Activated T-helper 9 cell treated with anti-CD3 and anti-CD28 coated beads, Interleukin-2, amount 50 U/mL, for 16 hours (primary cell): ENCODE data around the gene AFAP1L2.

Experiments used
- DNase-seq: peaks from one replicate; pipeline ENCODE4 v3.0.0-alpha.2; 2020; ENCODE audit warnings: low read depth

The AFAP1L2 gene, protein sequence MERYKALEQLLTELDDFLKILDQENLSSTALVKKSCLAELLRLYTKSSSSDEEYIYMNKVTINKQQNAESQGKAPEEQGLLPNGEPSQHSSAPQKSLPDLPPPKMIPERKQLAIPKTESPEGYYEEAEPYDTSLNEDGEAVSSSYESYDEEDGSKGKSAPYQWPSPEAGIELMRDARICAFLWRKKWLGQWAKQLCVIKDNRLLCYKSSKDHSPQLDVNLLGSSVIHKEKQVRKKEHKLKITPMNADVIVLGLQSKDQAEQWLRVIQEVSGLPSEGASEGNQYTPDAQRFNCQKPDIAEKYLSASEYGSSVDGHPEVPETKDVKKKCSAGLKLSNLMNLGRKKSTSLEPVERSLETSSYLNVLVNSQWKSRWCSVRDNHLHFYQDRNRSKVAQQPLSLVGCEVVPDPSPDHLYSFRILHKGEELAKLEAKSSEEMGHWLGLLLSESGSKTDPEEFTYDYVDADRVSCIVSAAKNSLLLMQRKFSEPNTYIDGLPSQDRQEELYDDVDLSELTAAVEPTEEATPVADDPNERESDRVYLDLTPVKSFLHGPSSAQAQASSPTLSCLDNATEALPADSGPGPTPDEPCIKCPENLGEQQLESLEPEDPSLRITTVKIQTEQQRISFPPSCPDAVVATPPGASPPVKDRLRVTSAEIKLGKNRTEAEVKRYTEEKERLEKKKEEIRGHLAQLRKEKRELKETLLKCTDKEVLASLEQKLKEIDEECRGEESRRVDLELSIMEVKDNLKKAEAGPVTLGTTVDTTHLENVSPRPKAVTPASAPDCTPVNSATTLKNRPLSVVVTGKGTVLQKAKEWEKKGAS

DNA sequence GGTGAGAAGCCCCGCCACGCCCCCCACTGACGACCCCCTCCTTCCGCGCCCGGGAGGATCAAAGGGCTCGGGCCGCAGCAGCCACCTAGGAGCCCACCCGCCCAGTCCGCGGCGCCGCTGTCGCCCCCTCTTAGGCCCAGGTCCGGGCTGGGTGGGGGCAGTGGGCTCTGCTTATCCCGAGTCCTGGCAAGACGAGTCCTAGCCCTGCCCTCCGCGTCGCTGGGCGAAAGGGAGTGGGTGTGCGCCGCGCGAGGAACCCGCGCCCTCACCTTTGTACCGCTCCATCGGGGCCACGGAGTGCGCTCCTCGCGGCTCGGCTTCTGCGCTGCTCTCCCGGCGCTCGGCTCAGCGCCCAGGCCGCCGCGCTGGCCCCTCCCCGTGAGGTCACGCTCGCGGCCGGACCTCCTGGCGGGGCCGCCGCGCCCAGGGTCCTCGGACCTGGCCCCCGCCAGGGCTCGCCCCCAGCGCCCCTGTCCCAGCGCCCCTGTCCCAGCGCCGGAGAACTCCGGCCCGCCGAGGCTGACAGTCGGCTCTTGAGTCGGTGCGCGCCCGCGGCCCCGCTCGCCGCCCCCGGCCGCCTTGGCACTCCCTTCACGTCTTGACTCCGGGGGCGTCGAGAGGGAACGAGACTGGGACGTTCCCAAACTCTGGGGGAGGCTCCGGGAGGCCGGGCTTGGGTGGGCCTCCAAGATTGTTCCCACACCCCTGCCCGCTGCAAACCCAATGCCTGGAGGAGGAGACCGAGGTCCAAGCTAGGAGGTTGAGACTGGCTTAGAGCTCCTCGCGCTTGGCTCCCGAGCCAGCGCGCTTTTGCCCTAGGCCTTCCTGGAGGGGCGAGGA, at the start of gene AFAP1L2:
Gene AFAP1L2, minus strand, starts transcription at position 332 of the 840 bp plus-strand sequence. Its CDS starts 47 bp downstream, at position 285.
- no peak for DNase-seq

GRCh38 chr10:114453576-114453975, 49.3 kb upstream of the AFAP1L2 start:
- DNase-seq, result no peak

GRCh38 chr10:114448897-114449296, 44.6 kb upstream of the AFAP1L2 start:
- DNase-seq, result no peak

DNA sequence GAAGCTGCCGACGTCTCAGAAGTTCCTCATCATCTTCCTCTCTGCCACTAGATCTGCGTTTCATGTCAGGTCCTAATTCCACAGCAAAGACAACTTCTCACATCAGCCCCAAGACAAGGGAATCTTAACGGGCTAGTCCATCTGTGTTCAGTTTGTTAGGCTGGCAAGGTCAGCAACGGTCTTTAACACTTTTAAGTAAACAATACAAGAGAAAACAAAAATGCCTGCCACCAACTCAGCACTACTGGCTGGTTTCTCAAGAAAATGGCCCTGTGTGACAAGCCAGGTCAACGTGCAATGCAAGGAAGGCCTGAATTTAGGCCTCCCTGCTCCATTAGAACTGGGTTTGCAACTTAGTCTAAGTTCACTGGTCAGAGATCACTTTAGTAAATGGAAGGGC, 41.0 kb upstream of the AFAP1L2 start:
- DNase-seq, result no peak

- DNase-seq, result no peak
Measured at GRCh38 chr10:114444819-114445218, 40.5 kb upstream of the AFAP1L2 start.

DNA sequence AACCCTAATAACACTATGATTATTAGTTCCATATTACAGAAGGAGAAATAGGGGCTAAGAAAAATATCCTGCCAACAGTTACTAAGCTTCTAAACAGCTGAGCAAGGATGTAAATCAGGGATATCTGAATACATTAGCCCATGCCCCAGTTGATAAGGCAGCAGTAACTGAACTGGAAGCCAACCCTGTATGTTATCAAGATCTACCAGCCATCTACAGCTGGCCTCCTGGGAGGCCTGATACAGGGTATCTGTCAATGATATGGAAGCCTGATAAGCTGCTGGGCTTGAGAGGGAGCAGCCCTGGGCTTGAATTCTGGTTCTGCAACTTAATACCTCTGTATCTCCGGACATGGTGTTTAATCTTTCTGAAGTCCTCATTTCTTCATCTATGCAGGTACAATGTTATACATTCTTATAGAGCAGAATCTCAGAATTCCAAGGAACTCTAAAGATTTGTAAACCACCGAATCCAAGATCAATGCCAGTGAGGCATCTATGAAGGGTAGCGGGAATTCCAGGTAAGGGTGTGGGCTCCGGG, 37.9 kb upstream of the AFAP1L2 start:
- DNase-seq, result no peak

GRCh38 chr10:114441107-114441506, 36.8 kb upstream of the AFAP1L2 start:
- DNase-seq, result no peak

DNA sequence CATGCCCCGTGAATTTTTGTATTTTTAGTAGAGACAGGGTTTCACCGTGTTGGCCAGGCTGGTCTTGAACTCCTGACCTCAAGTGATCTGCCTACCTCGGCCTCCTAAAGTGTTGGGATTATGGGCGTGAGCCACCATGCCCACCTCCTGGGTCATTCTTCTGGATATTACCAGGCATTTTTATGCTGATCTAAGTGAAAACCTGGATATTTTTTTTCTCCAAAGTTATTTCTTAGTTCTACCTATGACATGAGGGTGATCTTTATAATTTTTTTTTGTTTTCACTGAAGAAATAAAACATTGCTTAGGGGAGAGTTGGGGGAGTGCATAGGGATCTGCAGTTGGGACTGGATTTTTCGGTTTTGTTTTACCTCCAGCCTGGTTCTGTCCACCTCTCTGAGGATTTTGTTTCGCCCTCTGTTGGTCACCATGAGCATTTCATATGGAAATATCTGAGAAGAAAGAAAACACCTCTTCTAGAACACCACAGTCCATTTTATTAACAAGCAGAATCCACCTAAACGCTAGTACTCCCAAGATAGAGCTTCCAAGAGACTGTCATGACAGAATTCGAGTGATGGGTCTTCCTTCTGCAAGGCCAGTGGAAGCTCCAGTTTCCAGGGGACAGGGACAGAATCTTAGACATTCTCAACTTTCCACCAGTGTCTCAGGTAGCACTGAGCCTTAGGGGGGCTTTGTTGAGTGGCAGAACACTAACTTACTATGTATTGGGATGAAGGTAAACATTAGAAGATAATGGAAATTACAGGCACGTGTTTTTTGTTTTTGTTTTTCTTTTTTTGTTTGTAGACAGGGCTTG, 33.4 kb upstream of the AFAP1L2 start:
- DNase-seq, result no peak

DNA sequence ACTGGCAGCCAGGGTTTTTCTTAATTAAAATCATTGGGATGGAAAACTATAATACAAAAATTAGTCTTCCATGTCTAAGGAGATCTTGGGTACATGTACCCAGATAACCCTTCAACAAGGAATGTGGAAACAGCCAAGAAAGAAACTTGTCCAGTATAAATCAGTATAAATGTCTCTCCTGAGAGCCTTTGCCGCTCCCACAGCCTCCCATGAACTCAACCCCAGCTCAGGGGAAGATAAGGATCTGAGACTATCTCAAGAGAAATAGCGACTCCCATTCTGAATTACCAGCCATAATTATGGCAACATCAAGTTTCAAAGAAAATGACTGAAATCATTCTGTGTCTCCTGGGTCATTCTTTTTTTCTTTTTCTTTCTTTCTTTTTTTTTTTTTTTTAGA, 32.6 kb upstream of the AFAP1L2 start:
- no peak for DNase-seq

- no peak for DNase-seq
Measured at GRCh38 chr10:114432566-114433093, 28.3 kb upstream of the AFAP1L2 start.

GRCh38 chr10:114431414-114432135, 27.3 kb upstream of the AFAP1L2 start:
- DNase-seq, result no peak

- DNase-seq, result no peak
Measured at GRCh38 chr10:114430688-114431413, 26.5 kb upstream of the AFAP1L2 start.

DNA sequence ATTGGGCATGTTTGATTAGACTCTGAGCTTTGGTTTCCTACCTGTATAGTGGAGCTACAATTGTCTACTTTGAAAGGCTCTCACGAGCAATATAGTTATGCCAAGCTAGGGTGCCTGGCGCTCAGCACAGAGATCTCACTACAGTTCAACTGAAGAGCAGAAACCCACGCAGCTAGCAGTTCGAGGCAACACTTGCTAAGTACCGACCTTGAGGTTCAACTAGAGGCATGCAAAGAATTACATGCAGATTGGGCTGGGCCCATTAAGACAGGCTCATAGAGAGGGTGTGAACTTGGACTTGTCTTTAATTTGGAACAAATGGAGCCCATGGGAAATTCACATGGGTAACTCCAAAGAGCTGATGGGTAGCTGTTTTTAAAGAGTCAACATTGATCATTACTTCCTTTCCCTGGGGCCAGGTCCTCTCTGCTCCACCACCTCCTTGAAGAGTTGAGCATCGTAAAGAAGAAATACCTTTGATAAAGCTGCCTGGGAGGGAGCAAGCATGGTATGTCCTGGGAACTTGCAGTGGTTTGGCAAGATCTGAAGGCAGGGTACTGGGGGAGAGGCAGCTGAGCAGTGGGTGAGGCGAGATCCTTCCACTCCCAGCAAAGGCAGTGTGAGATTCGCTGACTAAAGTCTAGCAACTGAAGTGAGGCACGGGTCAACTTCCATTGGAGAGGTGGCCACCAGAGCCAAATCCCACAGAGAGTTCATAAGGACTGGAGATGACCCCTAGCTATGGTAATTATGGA, 25.5 kb upstream of the AFAP1L2 start:
- no peak for DNase-seq

GRCh38 chr10:114427124-114427852, 23.0 kb upstream of the AFAP1L2 start:
- DNase-seq, result no peak

DNA sequence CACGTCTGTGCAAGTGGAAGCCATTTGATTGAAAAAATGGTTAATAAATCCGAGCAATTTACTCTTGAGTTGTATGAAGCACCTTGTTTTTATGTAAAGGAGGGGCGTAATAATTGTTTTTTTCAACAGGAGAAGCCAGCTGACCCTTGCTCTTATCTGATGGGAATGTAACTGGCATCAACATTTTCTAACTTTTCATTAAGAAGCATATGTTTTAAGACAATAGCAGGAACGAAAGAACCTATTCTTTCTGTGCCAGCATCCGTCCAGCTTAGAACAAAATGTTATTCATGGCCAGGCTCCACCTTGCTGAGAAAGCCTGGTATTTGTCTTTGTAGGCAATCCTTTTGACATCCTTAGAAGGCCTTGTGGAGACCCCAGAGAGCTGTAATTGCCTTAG, 22.2 kb upstream of the AFAP1L2 start:
- no peak for DNase-seq

DNA sequence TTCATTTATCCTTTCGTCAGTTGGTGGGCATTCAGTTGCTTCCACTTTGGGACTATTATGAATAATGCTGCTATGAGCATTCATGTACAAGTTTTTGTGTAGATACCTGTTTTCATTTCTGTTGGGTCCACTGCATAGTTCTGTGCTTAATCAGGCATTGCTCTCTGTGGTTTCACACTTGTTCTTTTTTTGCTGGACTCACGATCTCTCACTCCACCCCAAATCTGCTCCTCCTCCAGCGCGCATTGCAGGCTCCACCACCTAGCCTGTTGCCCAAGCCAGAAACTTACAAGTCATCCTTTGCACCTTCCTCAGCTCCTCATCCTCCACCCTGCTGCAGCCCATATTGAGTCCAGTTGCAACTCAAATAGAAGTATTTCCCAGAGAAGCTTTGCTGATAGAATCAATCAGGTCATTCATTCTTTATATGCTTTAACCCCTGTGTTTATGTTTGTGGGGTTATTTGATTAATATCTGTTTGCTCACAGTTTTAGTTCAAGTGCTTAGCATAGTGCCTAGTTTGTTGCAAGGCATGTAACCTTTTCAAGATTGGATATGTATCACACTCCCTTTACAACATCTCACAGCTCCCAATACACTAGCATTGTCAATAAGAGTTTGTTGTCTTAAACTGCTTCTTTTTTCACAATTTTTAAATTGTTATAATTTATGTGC, 16.6 kb upstream of the AFAP1L2 start:
- no peak for DNase-seq

DNA sequence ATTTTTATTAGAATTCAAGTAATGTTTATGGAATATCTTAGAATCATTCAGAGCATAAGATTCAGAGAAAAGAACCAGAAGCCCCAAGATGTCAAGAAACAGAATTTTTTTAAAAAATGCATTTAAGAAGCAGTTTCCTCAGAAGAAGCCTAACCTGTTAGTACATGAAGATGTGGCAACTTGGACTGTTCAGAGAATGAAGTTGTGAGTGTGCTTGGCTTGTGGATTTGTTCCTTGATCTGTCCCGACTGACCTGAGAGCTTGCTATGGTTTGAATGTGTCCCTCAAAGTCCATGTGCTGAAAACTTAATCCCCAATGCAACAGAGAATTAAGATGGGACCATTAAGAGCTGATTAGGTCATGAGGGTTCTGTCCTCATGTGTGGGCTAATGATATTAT, 13.8 kb upstream of the AFAP1L2 start:
- DNase-seq, result no peak
